Psoas muscle (tissue), 8 donors: ENCODE measurements around the gene LAP3. TPM values are rescaled to one million over a fixed set of nuclear protein-coding genes. Genes with fewer than 3 reads are reported as not detected.

Source experiments
- ATAC-seq, 4 donors: fragments of 200-7000 bp; cut with Tn5 transposase; one replicate each; pipeline ENCODE4 v1.9.1; 2020; ENCODE audit warnings: moderate library complexity in 3 of 4, mild to moderate bottlenecking in 2 of 4
- DNase-seq, 2 donors: peaks; one replicate each; pipeline ENCODE4 v3.0.0-alpha.2; 2020
- H3K27ac ChIP-seq: fragments of 200-600 bp; one replicate; pipeline ENCODE4 v1.8.0; 2022
- H3K27me3 ChIP-seq, 3 donors: fragments of 200-600 bp in 1 of 3; one replicate each; pipeline versions ENCODE4 v1.6.1 to v1.8.0; 2013 to 2022; ENCODE audit warnings: low read length in 2 of 3, mild to moderate bottlenecking in 2 of 3, moderate library complexity in 1 of 3; ENCODE audit not compliant: insufficient read depth in 3 of 3
- H3K36me3 ChIP-seq, 2 donors: fragments of 200-600 bp in 1 of 2; one replicate each; pipeline versions ENCODE4 v1.6.1 to v1.8.0; 2013 to 2022; ENCODE audit warnings: low read depth in 1 of 2, mild to moderate bottlenecking in 1 of 2, moderate library complexity in 1 of 2; ENCODE audit not compliant: insufficient read depth in 1 of 2
- H3K4me1 ChIP-seq: fragments of 200-600 bp; one replicate; pipeline ENCODE4 v1.8.0; 2022
- H3K4me3 ChIP-seq: fragments of 200-600 bp; one replicate; pipeline ENCODE4 v1.8.0; 2022; ENCODE audit warnings: mild to moderate bottlenecking
- H3K9me3 ChIP-seq: fragments of 200-600 bp; one replicate; pipeline ENCODE4 v1.8.0; 2022
- WGBS, 3 donors: extraction: QIAGEN DNeasy Blood & Tissue Kit; methylation state at CpG; one replicate each; pipeline versions ENCODE4 v1.1.6 to v1.1.7; 2013; 5-methylcytosine and 5-hydroxymethylcytosine counted together
- intact Hi-C, 2 donors: fragments of 100-400 bp; cut with DNase I; formaldehyde crosslinking; loops; one replicate each; pipeline versions ENCODE4 v1.11.0 to v1.14.2; 2022
- polyA plus RNA-seq, 3 donors: library from polyadenylated mRNA; stranded (reverse); fragments of 200-250 nt; gene quantifications; one replicate each; pipeline ENCODE4 v1.2.3, GENCODE V29; 2013
- total RNA-seq, 4 donors: library from RNA; stranded (reverse); fragmentation: NEBNext Ultra II Directional in 2 of 4; extraction: Animal tissue kit (Norgen Biotek cat#: 25700) in 2 of 4; gene quantifications; one replicate each; pipeline versions ENCODE4 v1.2.1 to v1.2.4, GENCODE V29; 2021 to 2023
- TF ChIP-seq, protein P1 (sequence below): fragments of 200-600 bp; IDR thresholded peaks from one replicate; pipeline ENCODE4 v1.8.0; 2022; ENCODE audit warnings: antibody characterized with exemption
- donor health status: healthy with polysubstance abuse.
- donor health status: DM: no; HTN: no; CAD: no; lungs with moderate emphysema.
- donor health status: Bipolar disorder and iron deficiency.
- donor health status: healthy.
- donor health status: DM: yes; HTN: yes; CAD: no.
- donor health status: DM: no; HTN: no; CAD: no.
- donor health status: DM: no; HTN: no; CAD: no.
- donor health status: DM: yes; HTN: yes; CAD: no.

The LAP3 gene
- total and polyA plus RNA-seq, 7 donors: 44.6 to 82.4 (median 61.4) TPM

GRCh38 chr4:17558941-17559708, 17.9 kb upstream of the LAP3 start:
- DNase-seq (no peak), ATAC-seq (no peak)
- Histone ChIP-seq H3K9me3 (no peaks in the 10 kb centered on the region), H3K4me3 (no peak overlapping the region), H3K27me3 (no peaks in the 10 kb centered on the region), H3K36me3 (no peaks in the 10 kb centered on the region), H3K4me1 (no peaks in the 10 kb centered on the region), H3K27ac (no peak overlapping the region)
- TF ChIP-seq, protein P1, sequence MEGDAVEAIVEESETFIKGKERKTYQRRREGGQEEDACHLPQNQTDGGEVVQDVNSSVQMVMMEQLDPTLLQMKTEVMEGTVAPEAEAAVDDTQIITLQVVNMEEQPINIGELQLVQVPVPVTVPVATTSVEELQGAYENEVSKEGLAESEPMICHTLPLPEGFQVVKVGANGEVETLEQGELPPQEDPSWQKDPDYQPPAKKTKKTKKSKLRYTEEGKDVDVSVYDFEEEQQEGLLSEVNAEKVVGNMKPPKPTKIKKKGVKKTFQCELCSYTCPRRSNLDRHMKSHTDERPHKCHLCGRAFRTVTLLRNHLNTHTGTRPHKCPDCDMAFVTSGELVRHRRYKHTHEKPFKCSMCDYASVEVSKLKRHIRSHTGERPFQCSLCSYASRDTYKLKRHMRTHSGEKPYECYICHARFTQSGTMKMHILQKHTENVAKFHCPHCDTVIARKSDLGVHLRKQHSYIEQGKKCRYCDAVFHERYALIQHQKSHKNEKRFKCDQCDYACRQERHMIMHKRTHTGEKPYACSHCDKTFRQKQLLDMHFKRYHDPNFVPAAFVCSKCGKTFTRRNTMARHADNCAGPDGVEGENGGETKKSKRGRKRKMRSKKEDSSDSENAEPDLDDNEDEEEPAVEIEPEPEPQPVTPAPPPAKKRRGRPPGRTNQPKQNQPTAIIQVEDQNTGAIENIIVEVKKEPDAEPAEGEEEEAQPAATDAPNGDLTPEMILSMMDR: no peak
- intact Hi-C loops: no loop called here
- whole genome bisulfite sequencing, 3 donors: 88 to 93% (median 91%) methylated on average over 4 of the region's 4 CpGs

DNA sequence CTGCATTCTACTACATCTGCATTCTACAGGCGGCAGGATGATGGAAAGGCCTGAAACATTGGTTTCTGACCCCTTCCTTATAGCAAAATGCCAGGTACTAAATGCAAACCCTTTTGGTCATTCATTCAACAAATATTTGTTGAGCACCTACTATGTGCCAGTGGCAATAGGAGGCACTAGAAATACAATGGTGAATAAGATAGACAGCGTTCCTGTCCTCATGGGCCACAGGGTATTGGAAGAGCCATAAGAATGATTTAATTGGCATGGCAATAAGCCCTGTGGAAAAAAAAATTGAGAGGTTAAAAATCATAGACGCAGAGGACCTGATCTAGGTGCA, 17.3 kb upstream of the LAP3 start:
- no peaks in the 10 kb centered on the region for H3K9me3 ChIP-seq
- intact Hi-C loops: no loop called here
- TF ChIP-seq, protein P1: no peak
- 89 to 96% (median 93%) methylated on average over 3 of the region's 3 CpGs for WGBS, 3 donors
- no peak overlapping the region for H3K27ac ChIP-seq
- H3K4me3 ChIP-seq: no peak overlapping the region
- H3K4me1 ChIP-seq: no peaks in the 10 kb centered on the region
- DNase-seq (no peak), ATAC-seq (no peak)
- no peaks in the 10 kb centered on the region for H3K36me3 ChIP-seq
- H3K27me3 ChIP-seq: no peaks in the 10 kb centered on the region

DNA sequence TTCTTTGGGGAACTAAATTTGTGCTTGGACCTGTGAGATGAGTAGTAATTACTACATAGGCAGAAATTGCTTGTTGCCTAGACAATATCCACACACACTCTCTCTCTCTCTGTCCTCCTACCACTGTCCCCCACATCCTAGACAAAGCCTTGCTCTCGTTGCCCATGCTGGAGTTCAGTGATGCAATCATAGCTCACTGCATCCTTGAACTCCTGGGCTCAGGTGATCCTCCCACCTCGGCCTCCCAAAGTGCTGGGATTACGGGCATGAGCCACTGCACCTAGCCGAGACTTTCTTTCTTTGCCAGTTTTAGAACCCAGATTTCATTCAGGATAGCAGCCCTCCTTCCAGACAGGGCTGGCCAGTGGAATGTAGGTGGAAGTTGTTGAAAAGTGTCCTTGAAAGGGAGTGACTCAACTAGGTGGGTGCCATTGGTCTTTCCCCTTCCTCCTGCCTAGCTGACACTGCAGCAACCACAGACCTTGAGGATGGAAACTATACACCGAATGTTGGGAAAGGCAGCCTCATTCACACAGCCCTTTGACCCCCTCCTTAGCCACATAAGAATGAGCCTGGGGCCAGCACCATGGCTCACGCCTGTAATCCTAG, 16.8 kb upstream of the LAP3 start:
- ATAC-seq (no peak), DNase-seq (no peak)
- no peaks in the 10 kb centered on the region for H3K4me1 ChIP-seq
- H3K9me3 ChIP-seq: no peaks in the 10 kb centered on the region
- TF ChIP-seq, protein P1: no peak
- H3K36me3 ChIP-seq: no peaks in the 10 kb centered on the region
- no peak overlapping the region for H3K27ac ChIP-seq
- H3K27me3 ChIP-seq: no peaks in the 10 kb centered on the region
- no peak overlapping the region for H3K4me3 ChIP-seq
- intact Hi-C loops: no loop called here
- 81 to 87% (median 84%) methylated on average over 6 of the region's 6 CpGs for WGBS, 3 donors

DNA sequence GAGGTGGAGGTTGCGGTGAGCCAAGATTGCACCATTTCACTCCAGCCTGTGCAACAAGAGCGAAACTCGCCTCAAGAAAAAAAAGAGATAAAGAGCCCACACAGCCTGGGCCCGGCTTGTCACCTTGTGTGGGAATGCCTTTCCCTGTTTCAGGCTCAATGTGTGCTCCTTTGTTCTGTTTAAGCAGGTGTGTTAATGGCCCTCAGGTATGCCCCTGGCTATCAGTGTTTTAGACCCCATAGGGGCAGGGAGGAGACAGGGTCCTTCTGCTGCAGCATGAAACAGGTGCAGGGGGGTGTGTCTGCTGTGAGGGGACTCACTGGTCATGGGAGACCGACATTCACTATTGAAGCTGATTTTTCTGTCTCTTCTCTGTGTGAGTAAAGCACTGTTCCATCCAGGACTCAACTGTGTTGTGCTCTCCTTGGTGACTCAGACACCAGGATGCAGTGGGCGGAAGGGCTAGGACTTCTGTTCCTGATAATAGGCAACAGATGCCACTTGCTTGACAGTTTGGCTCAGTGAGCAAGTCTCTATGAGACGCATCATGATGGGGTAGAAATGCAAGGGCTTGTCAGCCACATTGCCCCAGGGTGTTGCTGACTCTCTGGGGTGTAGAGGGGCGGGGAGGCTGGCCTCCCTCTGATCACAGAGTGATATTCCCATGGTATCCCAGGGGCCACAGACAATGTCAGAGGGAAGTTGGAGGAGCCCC, 15.6 kb upstream of the LAP3 start:
- 76 to 78% (median 76%) methylated on average over 8 of the region's 8 CpGs for WGBS, 3 donors
- no peaks in the 10 kb centered on the region for H3K27me3 ChIP-seq
- no peaks in the 10 kb centered on the region for H3K9me3 ChIP-seq
- H3K4me3 ChIP-seq: no peak overlapping the region
- H3K36me3 ChIP-seq: no peaks in the 10 kb centered on the region
- H3K27ac ChIP-seq: no peak overlapping the region
- H3K4me1 ChIP-seq: no peaks in the 10 kb centered on the region
- ATAC-seq (no peak), DNase-seq (no peak)
- intact Hi-C loops: no loop called here
- TF ChIP-seq, protein P1: no peak
